AG04449 (cell line): Measurements from ENCODE around the gene ABLIM2.

Experiments used
- CTCF ChIA-PET: fragments of 350-600 bp; formaldehyde crosslinking; extraction: SDS; loops from one replicate; lab custom pipeline; 2021; ENCODE audit warnings: antibody characterized with exemption; lab: Yijun Ruan, JAX
- POLR2A ChIA-PET: fragments of 400-600, 350-600 bp; formaldehyde crosslinking; extraction: SDS; loops from one replicate; lab custom pipeline; 2020; ENCODE audit warnings: antibody characterized with exemption, inconsistent platforms; lab: Yijun Ruan, JAX
- DNase-seq: peaks from one replicate; pipeline ENCODE4 v3.0.0-alpha.2; 2010; ENCODE audit warnings: low read depth, low spot score
- H3K4me3 ChIP-seq: 2 replicates; pipeline ENCODE4 v1.5.1; 2011; ENCODE audit warnings: low read depth, mild to moderate bottlenecking, control low read depth, low read length
- CTCF ChIP-seq: IDR thresholded peaks from one replicate; pipeline ENCODE4 v1.5.1; 2011; ENCODE audit warnings: mild to moderate bottlenecking, moderate library complexity, low read length, control low read depth, inconsistent platforms; ENCODE audit not compliant: insufficient read depth; ENCODE audit errors: missing control alignments

The ABLIM2 gene

GRCh38 chr4:7962609-7963508 lies 195.8 kb downstream of the ABLIM2 start:
- no peak overlapping the region for H3K4me3 ChIP-seq
- DNase-seq = no peak
- no peak for TF ChIP-seq CTCF
- POLR2A ChIA-PET = no interaction called here
- CTCF ChIA-PET = interaction anchor here (1.9 kb wide), 1 partner anchor 24 kb away, joined by 12 read pairs; no protein-coding TSS in a partner anchor

- H3K4me3 ChIP-seq = no peak overlapping the region
These were observed 197.6 kb downstream of the ABLIM2 start for GRCh38 chr4:7960790-7961655.

GRCh38 chr4:7960017-7960789 lies 198.4 kb downstream of the ABLIM2 start:
- H3K4me3 ChIP-seq = no peak overlapping the region
- TF ChIP-seq CTCF = no peak
- DNase-seq = no peak
- POLR2A ChIA-PET = interaction anchor here (1.3 to 2.9 kb wide), 3 partner anchors 12 to 22 kb away, joined by 4 to 8 read pairs (median 6); partner anchors contain the start of gene AFAP1
- CTCF ChIA-PET = interaction anchor here (0.6 to 2.7 kb wide), 7 partner anchors 23 to 158 kb away, joined by 3 to 8 read pairs (median 3); no protein-coding TSS in a partner anchor

More at GRCh38 chr4:7960790-7961655, 197.6 kb downstream of the ABLIM2 start:
- peak; percentile 99 for DNase-seq
- POLR2A ChIA-PET = interaction anchor here (0.6 to 2.9 kb wide), 4 partner anchors 12 to 23 kb away, joined by 3 to 8 read pairs (median 5); partner anchors contain the start of gene AFAP1
- CTCF ChIA-PET = interaction anchor here (1.0 to 2.7 kb wide), 4 partner anchors 23 to 84 kb away, joined by 3 to 12 read pairs (median 6); no protein-coding TSS in a partner anchor
- no peak for TF ChIP-seq CTCF

- TF ChIP-seq CTCF = peak; percentile 4
- no peak for DNase-seq
- no peak overlapping the region for H3K4me3 ChIP-seq
- POLR2A ChIA-PET = interaction anchor here (2.9 kb wide), 1 partner anchor 19 kb away, joined by 8 read pairs; the partner anchor contains the start of gene AFAP1
- CTCF ChIA-PET = interaction anchor here (0.9 to 2.7 kb wide), 5 partner anchors 20 to 157 kb away, joined by 3 to 8 read pairs (median 6); partner anchors contain the start of gene AFAP1
These were observed 199.5 kb downstream of the ABLIM2 start for GRCh38 chr4:7959078-7959477.

- TF ChIP-seq CTCF = no peak
- no peak overlapping the region for H3K4me3 ChIP-seq
- DNase-seq = no peak
- ChIA-PET POLR2A (no interaction called here), CTCF (interaction anchor here (1.1 to 1.2 kb wide), 2 partner anchors 30 to 155 kb away, joined by 3 read pairs; no protein-coding TSS in a partner anchor)
These were observed 201.5 kb downstream of the ABLIM2 start for GRCh38 chr4:7956934-7957656.
